HCEC 1CT (cell line): Measurements from ENCODE around the gene SLC12A5.

Source experiments
- DNase-seq: peaks from one replicate; pipeline ENCODE4 v3.0.0-alpha.2; 2017

The SLC12A5 gene

DNA sequence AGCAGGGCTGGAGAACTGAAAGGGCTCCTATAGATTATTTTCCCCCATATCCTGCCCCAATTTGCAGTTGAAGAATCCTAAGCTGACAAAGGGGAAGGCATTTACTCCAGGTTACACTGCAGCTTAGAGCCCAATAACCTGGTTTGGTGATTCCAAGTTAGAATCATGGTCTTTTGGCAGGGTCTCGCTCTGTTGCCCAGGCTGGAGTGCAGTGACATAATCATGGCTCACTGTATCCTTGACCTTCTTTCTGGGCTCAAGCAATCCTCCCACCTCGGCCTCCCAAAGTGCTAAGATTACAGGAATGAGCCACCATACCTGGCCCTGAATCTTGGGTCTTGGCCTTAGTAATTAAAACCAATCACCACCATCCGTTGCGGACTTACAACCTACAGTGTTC lies 21.3 kb upstream of the SLC12A5 start:
- DNase-seq, result no peak

DNA sequence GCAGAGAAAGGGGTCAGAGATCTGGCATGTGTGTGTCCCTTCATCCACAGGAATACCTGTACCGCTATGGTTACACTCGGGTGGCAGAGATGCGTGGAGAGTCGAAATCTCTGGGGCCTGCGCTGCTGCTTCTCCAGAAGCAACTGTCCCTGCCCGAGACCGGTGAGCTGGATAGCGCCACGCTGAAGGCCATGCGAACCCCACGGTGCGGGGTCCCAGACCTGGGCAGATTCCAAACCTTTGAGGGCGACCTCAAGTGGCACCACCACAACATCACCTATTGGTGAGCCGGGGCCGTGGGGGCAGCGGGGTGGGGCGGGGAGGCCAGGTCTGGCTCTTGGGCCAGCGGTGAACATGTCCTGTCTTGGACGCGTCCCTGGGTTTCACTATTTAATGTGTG lies 19.2 kb upstream of the SLC12A5 start:
- no peak for DNase-seq

- DNase-seq, result no peak
Measured at GRCh38 chr20:46010491-46011391, 18.3 kb upstream of the SLC12A5 start.

- peak; percentile 37 for DNase-seq
Measured at GRCh38 chr20:46011631-46012482, 17.2 kb upstream of the SLC12A5 start.

GRCh38 chr20:46012921-46013320 lies 16.1 kb upstream of the SLC12A5 start:
- no peak for DNase-seq

GRCh38 chr20:46013322-46013828 lies 15.6 kb upstream of the SLC12A5 start:
- no peak for DNase-seq

- peak; percentile 25 for DNase-seq
Measured at GRCh38 chr20:46013829-46014516, 15.0 kb upstream of the SLC12A5 start.

DNA sequence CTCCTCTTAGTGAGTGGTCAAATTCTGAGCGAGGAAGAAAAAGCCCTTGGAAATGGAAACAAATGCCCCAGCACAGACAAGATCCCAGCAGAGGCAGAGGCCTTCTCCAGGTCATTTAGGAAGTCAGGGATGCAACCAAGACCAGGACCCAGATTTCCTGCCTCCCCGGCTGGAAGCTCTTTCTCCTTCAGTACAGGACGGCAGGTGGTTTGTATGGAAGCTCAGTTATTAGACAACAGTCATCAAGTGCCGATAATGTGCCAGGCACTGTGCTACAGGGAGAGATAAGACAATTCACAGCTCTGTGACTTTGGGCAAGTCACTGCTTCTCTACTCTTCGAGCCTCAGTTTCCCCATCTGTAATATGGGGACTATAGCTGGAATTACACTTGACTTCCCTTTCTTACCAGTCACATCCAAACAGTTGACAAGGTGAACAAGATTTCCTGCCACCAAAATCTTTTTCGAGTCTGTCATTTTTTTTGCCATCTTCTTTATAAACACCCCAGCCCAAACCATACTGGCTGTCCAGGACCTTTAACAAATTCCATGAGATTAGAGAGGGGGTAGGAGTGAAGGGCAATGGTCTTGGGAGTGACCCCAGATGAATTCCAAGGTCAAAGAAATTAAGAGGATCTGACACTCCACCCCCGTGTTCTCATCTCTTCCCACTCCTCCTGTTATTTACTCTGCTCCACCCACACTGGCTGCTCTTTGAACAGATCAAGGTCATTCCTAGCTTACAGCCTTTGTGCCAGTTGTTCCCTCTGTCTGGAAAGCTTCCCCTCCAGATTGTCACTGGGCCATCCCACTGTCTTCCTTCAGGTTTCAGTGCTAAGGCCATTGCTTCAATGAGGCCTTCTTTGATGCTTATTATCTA lies 14.3 kb upstream of the SLC12A5 start:
- no peak for DNase-seq

DNA sequence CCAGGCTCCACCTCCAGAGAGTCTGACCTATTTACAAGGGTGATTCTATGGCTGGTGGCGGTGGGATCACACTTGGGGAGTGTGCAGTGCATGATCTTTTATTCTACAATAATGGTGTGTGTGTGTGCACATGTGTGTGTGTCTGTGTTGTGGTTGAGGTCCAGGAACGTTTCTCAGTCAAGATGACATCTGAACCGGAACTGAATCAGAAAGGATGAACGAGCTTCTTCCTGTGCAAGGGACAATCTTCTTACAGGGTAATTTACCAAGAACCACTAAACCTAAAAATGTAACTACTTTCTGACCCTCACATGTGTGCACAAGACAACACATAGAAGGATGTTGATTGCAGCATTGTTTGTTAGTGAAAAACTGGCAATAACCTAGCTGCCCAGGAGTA lies 11.7 kb upstream of the SLC12A5 start:
- DNase-seq, result no peak

DNA sequence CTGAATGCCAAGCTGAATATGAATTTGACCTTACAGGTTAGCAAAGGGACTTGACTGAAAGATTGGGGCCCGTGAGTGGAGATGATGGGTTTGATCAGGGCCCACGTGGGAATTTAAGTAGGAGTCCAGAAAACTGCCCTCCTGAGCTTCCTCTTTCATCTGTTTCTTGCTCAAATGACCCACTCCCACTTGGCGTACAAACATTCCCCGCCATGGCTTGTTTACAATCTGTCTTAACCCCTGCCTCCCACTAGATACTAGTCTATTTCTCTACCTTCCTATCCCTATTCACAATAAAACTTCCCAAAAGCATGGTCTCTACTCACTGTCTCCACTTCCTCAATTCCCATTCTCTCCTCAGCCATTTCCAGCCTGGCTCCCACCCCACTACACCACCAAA lies 10.9 kb upstream of the SLC12A5 start:
- DNase-seq, result no peak

DNA sequence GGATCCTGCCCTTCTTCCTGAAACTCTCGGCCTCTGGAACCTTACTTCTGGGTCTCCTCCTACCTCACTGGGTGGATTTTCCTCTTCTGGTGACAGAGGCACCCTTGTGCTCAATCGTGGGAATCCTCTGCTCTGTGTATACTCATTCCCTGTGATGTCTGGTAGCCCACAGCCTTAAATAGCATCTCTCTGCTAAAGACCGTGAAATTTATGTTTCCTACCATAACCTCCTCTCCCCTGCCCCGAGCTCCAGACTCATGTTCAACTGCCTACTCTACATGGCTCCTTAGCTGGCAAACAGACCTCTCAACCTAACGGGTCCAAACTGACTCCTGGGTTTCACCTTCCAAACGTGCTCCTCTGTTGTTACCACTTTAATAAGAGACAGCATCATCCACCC lies 10.4 kb upstream of the SLC12A5 start:
- no peak for DNase-seq

GRCh38 chr20:46020555-46020954 lies 8.5 kb upstream of the SLC12A5 start:
- no peak for DNase-seq

DNA sequence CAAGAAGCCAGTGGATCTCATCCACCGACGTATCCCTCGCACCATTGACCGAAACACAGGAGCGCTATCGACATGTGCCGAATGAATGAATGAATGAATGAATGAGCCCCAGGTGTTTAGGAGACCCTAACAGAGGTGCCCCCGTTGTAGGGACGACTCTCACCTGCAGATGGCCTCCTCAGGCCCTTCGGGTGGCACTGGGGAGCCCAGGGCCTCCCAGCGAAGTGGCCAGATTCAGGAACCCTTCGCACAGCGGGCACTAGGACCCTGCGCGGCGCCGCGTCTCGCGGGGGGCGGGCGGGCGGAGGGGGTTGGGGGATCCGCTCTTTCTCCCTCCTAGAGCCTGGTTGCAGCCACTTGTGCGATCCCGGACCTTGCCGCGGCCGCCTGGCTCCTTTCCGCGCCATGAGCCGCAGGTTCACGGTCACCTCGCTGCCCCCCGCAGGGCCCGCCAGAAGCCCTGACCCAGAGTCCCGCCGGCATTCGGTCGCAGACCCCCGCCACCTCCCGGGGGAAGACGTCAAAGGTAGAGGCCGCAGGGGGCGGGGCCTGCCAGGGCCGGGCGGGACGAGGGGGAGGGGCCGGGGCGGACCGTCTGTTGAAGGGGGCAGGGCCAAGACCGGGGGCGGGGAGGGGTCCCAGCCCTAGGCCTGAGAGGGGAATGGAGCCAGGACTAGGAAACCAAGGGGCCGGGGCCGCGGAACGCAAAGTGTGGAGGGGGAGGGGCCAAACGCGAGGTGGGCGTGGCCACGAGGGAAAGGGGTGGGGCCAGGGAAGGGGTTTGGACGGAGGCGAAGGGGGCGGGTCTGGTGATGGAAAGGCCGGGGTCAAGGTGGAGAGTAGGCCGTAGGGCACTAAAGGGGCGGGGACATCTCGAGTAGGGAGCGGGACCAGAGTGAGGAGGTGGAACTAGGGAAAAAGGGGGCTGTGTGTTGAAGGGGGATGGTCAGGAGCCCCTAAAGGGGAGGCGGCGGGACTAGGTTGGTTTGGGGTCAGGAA lies 7.4 kb upstream of the SLC12A5 start:
- DNase-seq, result no peak

DNA sequence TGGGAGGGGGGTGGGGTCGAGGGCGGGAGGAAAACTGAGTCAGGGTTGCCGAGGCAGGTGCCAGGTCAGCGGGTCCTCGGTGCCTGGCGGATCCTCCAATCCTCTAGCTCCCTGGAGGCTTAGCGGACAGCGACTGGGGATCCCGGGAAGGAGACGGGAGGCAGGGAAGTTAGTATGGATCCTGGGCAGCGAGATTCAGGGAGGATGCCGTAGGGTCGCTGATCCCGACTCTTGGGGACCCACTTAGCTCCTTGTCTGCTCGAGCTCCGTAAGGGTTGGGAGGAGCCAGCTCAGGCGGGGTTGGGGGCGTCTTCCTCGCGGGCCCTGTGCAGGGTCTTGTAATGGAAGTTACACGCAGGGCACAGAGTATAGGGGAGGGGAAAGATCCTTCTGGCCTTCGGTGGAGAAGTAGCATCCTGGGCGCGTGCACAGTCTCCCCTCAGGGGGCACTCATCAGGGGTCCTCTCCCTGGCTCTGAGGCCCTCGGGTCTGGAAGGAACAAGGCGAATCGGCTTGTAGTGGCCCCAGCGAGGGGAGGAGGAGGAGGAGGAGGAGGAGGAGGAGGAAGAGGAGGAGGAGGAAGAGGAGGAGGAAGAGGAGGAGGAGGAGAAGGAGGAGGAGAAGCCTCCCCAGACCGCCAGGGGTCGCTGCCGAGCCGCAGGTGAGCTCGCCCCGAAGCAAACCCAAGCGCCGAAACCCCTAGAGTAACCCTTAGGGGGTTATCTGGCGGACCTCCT lies 6.4 kb upstream of the SLC12A5 start:
- no peak for DNase-seq

DNA sequence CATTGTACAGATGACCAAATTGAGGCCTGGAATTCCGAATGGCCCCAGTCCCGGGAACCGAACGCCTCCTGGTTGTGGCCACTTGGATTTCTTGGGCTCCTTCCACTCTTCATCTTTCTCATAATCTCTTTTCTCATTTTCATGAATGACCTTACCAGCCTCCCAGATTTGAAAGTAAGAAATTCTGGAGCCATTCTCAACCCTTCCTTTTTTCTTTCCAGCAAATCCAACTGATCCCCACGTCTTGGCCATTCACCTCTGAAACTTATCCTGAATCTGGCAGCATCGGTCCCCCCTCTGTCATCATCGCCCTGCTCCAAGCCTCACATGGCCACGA lies 5.9 kb upstream of the SLC12A5 start:
- no peak for DNase-seq

GRCh38 chr20:46023999-46024398 lies 5.0 kb upstream of the SLC12A5 start:
- DNase-seq, result no peak

DNA sequence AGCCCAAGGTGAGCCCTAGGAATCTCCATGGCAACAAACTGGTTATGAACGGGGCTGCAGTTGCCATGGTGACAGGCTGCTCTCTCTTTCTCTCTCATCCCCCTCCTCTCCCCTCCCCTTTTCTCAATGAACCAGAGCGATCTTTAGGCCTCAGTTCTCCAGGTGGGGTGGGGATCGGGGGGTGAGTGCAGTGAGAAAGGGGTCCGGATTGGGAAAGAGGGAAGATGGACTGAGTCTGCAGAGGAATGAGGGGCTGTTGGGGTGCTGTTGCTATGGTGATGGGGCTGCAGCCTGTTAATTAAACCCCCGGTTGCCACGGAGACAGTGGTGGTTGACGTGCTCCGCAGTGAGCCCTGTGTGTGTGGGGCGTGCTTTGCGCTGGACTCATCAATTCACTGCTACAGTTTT lies 3.6 kb upstream of the SLC12A5 start:
- DNase-seq, result no peak

DNA sequence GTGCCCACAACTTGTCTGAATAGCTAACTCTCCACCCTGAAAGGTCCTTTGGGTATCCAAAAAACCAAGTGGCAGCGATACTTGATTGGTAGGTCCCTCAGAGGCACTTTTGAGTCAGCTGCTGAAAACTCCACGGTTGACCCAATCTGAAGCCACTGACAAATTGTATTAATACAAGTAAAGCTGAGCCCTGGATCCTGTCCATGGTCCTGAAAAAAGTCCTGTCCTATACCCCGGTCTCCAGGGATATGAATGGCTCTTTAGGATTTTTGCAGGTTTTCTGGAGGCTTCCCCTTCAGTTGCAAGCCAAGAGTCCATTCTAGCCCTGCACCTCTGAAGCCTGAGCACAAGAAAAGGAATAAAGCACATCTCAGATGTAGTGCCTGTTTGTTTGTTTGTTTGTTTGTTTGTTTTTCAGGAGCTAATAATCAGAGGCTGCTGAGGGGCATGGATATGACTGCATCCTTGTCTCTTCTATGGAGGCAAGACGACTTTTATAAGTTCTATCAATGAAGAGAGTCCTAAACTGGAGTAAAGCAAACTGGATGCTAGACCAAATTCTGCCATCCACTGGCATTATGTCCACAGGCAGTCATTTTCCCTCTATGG lies 1.7 kb upstream of the SLC12A5 start:
- DNase-seq, result no peak

- no peak for DNase-seq
Measured at GRCh38 chr20:46028110-46028509, 905 bp upstream of the SLC12A5 start.
